Measurements from ENCODE around the gene RDH12.

The RDH12 gene

GRCh38 chr14:67757175-67757574, 55.5 kb downstream of the RDH12 start:
- DNase-seq = no peak

GRCh38 chr14:67759916-67760315, 58.2 kb downstream of the RDH12 start:
- no peak for DNase-seq

GRCh38 chr14:67762051-67762450, 60.4 kb downstream of the RDH12 start:
- DNase-seq = no peak

GRCh38 chr14:67763158-67763822, 61.6 kb downstream of the RDH12 start:
- DNase-seq = no peak

GRCh38 chr14:67764496-67764895, 62.8 kb downstream of the RDH12 start:
- no peak for DNase-seq

- DNase-seq = no peak
Measured at GRCh38 chr14:67765192-67765834, 63.6 kb downstream of the RDH12 start.

GRCh38 chr14:67766035-67766680, 64.5 kb downstream of the RDH12 start:
- DNase-seq = no peak

- no peak for DNase-seq
Measured at GRCh38 chr14:67768219-67768618, 66.5 kb downstream of the RDH12 start.

GRCh38 chr14:67773844-67774377, 72.2 kb downstream of the RDH12 start:
- no peak for DNase-seq

GRCh38 chr14:67776653-67777322, 75.1 kb downstream of the RDH12 start:
- no peak for DNase-seq

- DNase-seq = no peak
Measured at GRCh38 chr14:67778792-67779191, 77.1 kb downstream of the RDH12 start.

GRCh38 chr14:67782090-67782489, 80.4 kb downstream of the RDH12 start:
- no peak for DNase-seq
